ENCODE data around the gene APCDD1.

DNA sequence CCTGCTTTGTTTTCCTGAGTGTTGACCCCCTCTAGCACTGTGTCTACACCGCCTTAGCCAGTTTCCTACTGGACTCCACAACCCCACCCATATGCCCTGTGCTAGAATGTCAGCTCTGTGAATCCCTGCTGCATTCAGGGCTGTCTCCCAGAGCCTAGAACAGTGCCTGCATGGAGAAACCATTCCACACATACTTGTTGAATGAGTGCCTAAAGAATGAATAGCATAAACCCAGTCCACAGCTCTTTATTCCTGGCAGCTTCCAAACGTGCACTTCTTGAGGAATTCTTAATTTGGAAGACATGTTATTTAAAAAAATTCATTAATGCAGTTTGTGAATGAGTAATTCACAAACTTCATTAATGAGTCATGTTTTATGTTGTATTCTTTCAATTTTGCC, 64.9 kb downstream of the APCDD1 start:
- TF ChIP-seq, protein P1, sequence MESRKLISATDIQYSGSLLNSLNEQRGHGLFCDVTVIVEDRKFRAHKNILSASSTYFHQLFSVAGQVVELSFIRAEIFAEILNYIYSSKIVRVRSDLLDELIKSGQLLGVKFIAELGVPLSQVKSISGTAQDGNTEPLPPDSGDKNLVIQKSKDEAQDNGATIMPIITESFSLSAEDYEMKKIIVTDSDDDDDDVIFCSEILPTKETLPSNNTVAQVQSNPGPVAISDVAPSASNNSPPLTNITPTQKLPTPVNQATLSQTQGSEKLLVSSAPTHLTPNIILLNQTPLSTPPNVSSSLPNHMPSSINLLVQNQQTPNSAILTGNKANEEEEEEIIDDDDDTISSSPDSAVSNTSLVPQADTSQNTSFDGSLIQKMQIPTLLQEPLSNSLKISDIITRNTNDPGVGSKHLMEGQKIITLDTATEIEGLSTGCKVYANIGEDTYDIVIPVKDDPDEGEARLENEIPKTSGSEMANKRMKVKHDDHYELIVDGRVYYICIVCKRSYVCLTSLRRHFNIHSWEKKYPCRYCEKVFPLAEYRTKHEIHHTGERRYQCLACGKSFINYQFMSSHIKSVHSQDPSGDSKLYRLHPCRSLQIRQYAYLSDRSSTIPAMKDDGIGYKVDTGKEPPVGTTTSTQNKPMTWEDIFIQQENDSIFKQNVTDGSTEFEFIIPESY (IDR thresholded peaks at IDR 0.05; ENCODE audit: extremely low read depth, insufficient replicate concordance, low read length): no peak
- TF ChIP-seq, protein P2, sequence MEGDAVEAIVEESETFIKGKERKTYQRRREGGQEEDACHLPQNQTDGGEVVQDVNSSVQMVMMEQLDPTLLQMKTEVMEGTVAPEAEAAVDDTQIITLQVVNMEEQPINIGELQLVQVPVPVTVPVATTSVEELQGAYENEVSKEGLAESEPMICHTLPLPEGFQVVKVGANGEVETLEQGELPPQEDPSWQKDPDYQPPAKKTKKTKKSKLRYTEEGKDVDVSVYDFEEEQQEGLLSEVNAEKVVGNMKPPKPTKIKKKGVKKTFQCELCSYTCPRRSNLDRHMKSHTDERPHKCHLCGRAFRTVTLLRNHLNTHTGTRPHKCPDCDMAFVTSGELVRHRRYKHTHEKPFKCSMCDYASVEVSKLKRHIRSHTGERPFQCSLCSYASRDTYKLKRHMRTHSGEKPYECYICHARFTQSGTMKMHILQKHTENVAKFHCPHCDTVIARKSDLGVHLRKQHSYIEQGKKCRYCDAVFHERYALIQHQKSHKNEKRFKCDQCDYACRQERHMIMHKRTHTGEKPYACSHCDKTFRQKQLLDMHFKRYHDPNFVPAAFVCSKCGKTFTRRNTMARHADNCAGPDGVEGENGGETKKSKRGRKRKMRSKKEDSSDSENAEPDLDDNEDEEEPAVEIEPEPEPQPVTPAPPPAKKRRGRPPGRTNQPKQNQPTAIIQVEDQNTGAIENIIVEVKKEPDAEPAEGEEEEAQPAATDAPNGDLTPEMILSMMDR (IDR thresholded peaks at IDR 0.05 in 2 of 3, conservative IDR thresholded peaks at IDR 0.05 in 1 of 3; ENCODE audit: borderline replicate concordance in 1 of 3, insufficient read depth in 1 of 3, low read depth in 2 of 3, low read length in 2 of 3): no peak
- no peak for TF ChIP-seq EZH2 (IDR thresholded peaks at IDR 0.05)
- TF ChIP-seq EGR1 (IDR thresholded peaks at IDR 0.05; ENCODE audit: low read depth): no peak
